ENCODE data around the gene STAG1.
"Not testable (repeated sequence)": the region's sequence is repeated elsewhere in the genome, so short reads cannot be mapped to it uniquely, and the experiment has no call there.

STAG1 gene

GRCh38 chr3:136752172-136752421 is at the start of gene STAG1:
Gene STAG1, minus strand, starts transcription at chr3:136752378. Its CDS starts 121,480 bp downstream, at chr3:136630898.
- no peak for DNase-seq (ENCODE audit: low read depth)

- DNase-seq (ENCODE audit: low read depth) = not testable (repeated sequence)
Measured at GRCh38 chr3:136801146-136801545, 49.0 kb upstream of the STAG1 start.

GRCh38 chr3:136792556-136793330 is 40.6 kb upstream of the STAG1 start:
- no peak for DNase-seq (ENCODE audit: low read depth)

- DNase-seq (ENCODE audit: low read depth) = no peak
Measured at GRCh38 chr3:136790786-136791185, 38.6 kb upstream of the STAG1 start.

GRCh38 chr3:136789976-136790375 is 37.8 kb upstream of the STAG1 start:
- DNase-seq (ENCODE audit: low read depth) = no peak

GRCh38 chr3:136788154-136788553 is 36.0 kb upstream of the STAG1 start:
- no peak for DNase-seq (ENCODE audit: low read depth)

- DNase-seq (ENCODE audit: low read depth) = no peak
Measured at GRCh38 chr3:136787349-136787748, 35.2 kb upstream of the STAG1 start.

- DNase-seq (ENCODE audit: low read depth) = no peak
Measured at GRCh38 chr3:136783708-136784191, 31.6 kb upstream of the STAG1 start.

- DNase-seq (ENCODE audit: low read depth) = no peak
Measured at GRCh38 chr3:136780741-136781140, 28.6 kb upstream of the STAG1 start.

- DNase-seq (ENCODE audit: low read depth) = no peak
Measured at GRCh38 chr3:136778865-136779264, 26.7 kb upstream of the STAG1 start.

GRCh38 chr3:136772709-136773108 is 20.5 kb upstream of the STAG1 start:
- DNase-seq (ENCODE audit: low read depth) = no peak

GRCh38 chr3:136758160-136759102 is 6.3 kb upstream of the STAG1 start:
- DNase-seq (ENCODE audit: low read depth) = not testable (repeated sequence)

GRCh38 chr3:136755192-136755591 is 3.0 kb upstream of the STAG1 start:
- DNase-seq (ENCODE audit: low read depth) = no peak

GRCh38 chr3:136753326-136753939 is 1.3 kb upstream of the STAG1 start:
- no peak for DNase-seq (ENCODE audit: low read depth)

- peak; percentile 87 for DNase-seq (ENCODE audit: low read depth)
Measured at GRCh38 chr3:136752422-136753325, 496 bp upstream of the STAG1 start.

GRCh38 chr3:136751316-136752171 is 634 bp downstream of the STAG1 start:
- DNase-seq (ENCODE audit: low read depth) = no peak

GRCh38 chr3:136750897-136751315 is 1.3 kb downstream of the STAG1 start:
- DNase-seq (ENCODE audit: low read depth) = peak; percentile 78

GRCh38 chr3:136750209-136750896 is 1.8 kb downstream of the STAG1 start:
- DNase-seq (ENCODE audit: low read depth) = no peak

- DNase-seq (ENCODE audit: low read depth) = not testable (repeated sequence)
Measured at GRCh38 chr3:136749602-136750001, 2.6 kb downstream of the STAG1 start.

- DNase-seq (ENCODE audit: low read depth) = no peak
Measured at GRCh38 chr3:136749091-136749490, 3.1 kb downstream of the STAG1 start.

All from GM04503 (cell line).